Breast epithelium (tissue), 3 donors: ENCODE measurements around the gene CACNA1I.

Source experiments
- CTCF ChIP-seq, 3 donors: fragments of 450-650 bp; IDR thresholded peaks; one replicate each; pipeline ENCODE4 v1.5.1; 2016 to 2017; ENCODE audit warnings: antibody characterized with exemption in 3 of 3, mild to moderate bottlenecking in 3 of 3, moderate library complexity in 3 of 3
- POLR2A ChIP-seq: fragments of 450-650 bp; IDR thresholded peaks from one replicate; pipeline ENCODE4 v1.6.1; 2016; ENCODE audit warnings: antibody characterized with exemption, mild to moderate bottlenecking, moderate library complexity

GRCh38 chr22:39725351-39726035 is 154.9 kb downstream of the CACNA1I start:
- TF ChIP-seq POLR2A (no peak), CTCF (IDR thresholded peaks at IDR 0.05) (no peak)
